GM15510 (cell line): ENCODE data around the gene LPIN2.

Experiments
- POLR2A ChIP-seq: IDR thresholded peaks from 3 replicates; pipeline ENCODE4 v1.6.1; 2011; ENCODE audit warnings: borderline replicate concordance; ENCODE audit not compliant: insufficient read length; ENCODE audit errors: extremely low read depth

Gene LPIN2

DNA sequence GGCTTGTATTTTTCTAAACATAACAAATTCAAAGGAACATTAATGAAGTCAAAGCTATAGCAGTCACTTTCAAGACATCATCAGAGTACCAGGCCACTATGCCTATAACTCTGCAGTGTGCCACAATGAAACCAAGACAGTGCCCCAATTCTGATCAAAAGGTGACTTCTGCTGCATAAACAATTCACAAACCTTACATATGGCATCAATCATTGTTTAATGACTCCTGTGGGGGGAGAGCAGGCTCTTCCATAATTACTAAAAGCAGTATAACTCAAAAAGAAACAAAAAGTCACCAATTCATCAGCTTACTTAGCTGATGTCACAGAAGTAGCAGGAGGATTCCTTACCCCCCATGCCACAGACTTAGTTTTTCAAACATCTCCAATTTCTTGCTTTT, 15.5 kb downstream of the LPIN2 start:
- no peak for TF ChIP-seq POLR2A

- no peak for TF ChIP-seq POLR2A
These were observed 18.1 kb downstream of the LPIN2 start for GRCh38 chr18:2994603-2995432.

DNA sequence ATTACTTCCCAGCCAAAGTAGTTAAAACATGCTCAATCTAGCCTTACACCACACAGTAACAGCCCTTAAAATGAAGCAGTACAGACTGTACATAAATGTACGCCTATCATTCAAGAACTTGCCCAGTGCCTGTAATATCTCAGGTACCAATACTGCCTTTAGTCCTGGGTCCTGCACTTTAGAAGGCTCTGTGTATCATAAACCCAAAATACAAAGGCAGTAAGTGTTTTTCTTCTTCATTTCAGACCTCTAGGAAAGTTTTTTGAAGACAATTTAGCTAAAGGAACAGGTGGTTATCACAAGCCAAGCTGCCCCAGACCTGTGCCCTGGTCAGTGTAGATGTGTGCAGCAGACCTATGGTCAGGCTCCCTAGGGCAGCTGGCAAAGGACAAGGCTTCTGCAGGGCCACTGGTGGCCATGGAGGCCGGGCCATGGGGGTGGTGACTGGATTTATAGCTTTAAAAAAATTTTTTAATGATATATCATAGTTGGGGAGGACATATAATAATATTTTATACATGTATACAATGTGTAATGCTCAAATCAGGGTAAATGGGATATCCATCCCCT, 18.8 kb downstream of the LPIN2 start:
- TF ChIP-seq POLR2A, result no peak

DNA sequence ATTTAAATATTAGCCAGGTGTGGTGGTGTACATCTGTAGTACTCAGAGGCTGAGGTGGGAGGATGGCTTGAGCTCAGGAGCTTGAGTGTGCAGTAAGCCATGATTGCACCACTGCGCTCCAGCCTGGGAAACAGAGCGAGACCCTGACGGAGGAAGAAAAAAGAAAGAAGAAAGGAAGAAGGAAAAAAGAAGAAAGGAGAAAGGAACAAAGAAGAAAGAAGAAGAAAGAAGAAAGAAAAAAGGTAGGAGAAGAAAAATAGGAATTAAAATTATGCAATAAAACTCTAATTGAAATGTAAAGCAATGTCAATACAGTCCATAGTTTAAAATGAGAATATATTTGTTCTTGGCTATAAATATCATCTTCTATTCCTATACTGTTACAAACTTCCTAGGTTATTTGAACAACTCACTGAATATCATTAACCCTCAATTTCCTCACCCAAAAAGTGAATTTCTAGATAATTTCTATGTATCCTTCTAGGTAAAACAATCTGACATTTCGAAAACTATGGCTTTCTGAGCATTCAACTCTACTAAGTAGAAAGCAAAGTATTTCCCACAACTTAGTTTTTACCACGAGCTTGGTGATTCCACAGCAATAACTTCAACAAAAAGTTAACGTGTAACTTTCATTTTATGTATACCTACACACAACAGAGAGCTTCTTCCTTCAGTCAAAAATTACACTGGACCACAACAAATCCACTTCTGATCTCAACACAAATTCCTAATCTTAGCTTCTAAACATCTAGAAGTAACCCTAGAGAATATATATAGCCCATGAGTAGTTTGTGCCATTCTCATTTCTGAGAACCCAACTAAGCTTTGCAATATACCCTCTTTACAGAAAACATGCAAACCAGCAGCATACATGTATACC, 19.7 kb downstream of the LPIN2 start:
- no peak for TF ChIP-seq POLR2A

DNA sequence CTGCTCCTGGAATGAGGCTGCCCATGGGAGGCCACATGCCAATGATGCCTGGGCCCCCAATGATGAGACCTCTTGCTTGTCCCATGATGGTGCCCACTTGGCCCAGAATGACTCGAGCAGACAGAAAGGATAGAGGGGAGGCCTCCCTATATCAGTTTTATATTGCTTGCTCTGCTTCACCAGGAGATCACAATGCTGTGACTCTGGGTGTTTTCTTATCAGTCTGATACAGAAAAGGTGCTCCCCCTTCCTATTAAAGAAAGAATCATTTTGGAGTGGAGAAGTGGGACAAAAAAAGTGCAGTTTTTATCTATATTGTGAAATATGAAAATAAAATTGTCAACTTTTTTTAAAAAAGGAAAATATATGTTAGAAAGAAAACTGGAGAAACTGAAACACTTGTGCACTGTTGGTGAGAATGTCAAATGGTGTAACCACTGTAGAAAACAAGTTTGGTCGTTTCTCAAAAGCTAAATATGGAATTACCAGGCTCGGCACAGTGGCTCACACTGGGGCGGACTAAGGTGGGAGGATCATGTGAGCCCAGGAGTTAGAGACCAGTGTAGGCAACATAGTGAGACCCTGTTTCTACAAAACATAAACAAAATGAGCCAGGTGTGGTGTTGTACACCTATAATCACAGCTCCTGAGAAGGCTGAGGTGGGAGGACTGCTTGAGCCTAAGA, 21.8 kb downstream of the LPIN2 start:
- TF ChIP-seq POLR2A, result no peak

DNA sequence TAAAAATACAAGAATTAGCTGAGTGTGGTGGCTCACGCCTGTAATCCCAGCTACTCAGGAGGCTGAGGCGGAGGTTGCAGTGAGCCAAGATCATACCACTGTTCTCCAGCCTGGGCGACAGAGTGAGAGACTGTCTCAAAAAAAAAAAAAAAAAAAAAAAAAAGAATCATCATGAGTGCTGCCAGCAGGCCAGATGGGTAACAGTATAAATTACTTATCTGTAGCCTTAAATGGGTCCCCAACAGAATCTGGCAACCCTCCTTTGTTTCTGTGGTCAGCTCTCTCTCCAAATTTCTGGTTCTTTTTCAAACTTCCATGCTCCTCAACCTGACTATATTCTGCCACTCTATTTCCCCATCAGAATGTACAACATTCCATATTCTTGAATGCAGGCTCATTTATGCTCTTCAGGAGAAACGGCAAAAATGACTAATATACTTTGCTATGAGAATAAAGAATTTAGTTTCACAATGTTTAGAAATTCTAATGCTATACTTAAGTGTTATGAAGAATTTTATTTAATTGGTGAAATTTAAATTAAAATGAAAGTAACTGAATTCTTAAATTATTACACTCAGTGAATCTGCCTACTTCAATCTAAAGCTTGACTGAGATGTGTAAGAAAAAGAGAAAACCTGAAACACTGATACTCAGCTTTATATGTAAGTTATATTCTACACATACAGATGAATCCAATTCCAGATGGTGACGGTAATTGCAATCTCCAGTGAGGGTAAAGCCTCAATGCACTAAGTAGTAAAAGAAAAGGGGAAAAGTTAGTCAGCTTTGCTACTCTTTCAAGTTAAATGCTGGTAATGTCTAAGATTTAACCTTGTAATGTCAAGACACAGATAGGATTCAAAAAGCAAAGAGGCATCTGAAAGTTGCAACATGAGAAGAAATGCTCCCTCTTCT, 24.8 kb downstream of the LPIN2 start:
- no peak for TF ChIP-seq POLR2A

DNA sequence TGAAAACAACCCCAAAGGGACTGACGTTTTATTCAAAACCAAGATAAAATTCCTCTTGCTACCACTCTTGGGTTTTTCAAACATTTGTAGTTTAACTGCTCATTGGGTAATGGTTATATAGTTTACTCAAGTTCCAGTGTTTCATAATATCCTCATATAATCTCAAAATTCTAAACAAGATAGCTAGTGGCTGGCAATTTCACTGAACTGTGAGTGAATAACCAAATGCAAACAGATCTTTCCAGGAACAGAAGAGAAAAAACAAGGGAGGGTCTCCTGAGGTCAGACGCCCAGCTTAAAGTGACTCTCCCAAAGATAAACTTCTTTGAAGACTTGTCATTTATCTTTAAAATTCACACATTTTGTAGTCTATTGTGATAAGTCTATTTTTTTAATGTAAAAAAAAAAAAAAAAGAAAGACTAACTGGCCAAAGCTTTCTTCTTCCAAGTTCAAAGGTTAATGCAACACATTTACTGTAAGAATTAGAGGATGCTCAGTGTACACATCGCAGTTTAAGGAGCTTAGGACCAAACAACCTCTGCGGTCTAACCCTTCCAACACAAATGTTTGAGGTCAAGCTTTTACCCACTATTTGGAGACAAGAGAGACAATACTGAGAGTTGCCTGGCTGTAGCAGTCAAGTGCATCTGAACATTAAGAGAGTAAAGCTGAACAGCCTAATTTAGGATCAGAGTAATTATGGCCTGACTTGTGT, 26.6 kb downstream of the LPIN2 start:
- no peak for TF ChIP-seq POLR2A

GRCh38 chr18:2985628-2986027, 27.3 kb downstream of the LPIN2 start:
- no peak for TF ChIP-seq POLR2A

GRCh38 chr18:2984703-2985261, 28.2 kb downstream of the LPIN2 start:
- no peak for TF ChIP-seq POLR2A

DNA sequence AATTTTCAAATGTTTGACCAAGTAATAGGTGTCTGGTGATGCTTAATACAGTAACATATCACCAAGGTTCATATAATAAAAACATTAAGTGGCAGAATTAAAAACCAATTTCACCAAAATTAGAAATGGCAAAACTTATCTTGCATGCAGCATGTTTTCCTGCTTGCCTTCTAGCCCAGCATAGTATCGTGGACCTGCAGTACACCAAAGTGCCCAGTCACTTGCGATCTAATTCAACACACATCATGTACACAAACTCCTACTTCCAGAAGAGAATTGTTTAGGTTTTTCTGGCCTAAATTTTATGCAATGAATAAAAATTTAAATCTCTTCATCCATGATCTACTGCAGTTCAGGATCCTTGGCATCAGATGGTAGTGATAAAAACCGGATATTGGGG, 28.9 kb downstream of the LPIN2 start:
- no peak for TF ChIP-seq POLR2A

DNA sequence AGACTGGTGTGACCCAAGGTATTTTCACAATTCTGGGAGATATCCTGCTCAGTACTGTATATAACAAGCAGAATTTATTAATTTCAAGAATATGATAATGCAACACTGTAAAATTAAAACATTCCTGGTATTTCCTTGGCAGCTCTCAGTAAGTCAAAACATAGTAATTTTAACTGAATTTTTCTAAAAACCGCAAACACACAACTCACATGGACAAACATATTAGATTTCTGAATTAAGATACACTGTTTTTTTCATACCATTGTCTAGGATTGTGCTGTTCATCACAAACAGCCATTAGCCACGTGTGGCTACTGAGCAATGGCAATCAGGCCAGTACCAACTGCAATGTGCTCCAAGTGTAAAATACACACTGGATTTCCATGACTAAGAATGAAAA, 29.6 kb downstream of the LPIN2 start:
- TF ChIP-seq POLR2A, result no peak

GRCh38 chr18:2982452-2983269, 30.3 kb downstream of the LPIN2 start:
- no peak for TF ChIP-seq POLR2A
